ENCODE data around the gene CNTN6.

GRCh38 chr3:1207904-1208303 is 115.1 kb downstream of the CNTN6 start:
- TF ChIP-seq, protein P1, sequence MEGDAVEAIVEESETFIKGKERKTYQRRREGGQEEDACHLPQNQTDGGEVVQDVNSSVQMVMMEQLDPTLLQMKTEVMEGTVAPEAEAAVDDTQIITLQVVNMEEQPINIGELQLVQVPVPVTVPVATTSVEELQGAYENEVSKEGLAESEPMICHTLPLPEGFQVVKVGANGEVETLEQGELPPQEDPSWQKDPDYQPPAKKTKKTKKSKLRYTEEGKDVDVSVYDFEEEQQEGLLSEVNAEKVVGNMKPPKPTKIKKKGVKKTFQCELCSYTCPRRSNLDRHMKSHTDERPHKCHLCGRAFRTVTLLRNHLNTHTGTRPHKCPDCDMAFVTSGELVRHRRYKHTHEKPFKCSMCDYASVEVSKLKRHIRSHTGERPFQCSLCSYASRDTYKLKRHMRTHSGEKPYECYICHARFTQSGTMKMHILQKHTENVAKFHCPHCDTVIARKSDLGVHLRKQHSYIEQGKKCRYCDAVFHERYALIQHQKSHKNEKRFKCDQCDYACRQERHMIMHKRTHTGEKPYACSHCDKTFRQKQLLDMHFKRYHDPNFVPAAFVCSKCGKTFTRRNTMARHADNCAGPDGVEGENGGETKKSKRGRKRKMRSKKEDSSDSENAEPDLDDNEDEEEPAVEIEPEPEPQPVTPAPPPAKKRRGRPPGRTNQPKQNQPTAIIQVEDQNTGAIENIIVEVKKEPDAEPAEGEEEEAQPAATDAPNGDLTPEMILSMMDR (IDR thresholded peaks at IDR 0.05) = no peak
- TF ChIP-seq POLR2A (IDR thresholded peaks at IDR 0.05) = no peak
